Mammary epithelial cell (primary cell): Measurements from ENCODE around the gene NEO1.

Source experiments
- EZH2 ChIP-seq: IDR thresholded peaks from 2 replicates; pipeline ENCODE4 v1.6.1; 2012; ENCODE audit warnings: low read length, inconsistent platforms, borderline replicate concordance
- TF ChIP-seq, protein P1 (sequence below), 2 donors: IDR thresholded peaks in 1 of 2; conservative IDR thresholded peaks in 1 of 2; 2 replicates each; pipeline ENCODE4 v1.5.1; 2011 to 2012; ENCODE audit warnings: inconsistent platforms in 2 of 2, low read length in 2 of 2, mild to moderate bottlenecking in 2 of 2, control low read depth in 1 of 2, low read depth in 1 of 2; ENCODE audit not compliant: insufficient read depth in 1 of 2; ENCODE audit errors: extremely low read depth in 1 of 2

DNA sequence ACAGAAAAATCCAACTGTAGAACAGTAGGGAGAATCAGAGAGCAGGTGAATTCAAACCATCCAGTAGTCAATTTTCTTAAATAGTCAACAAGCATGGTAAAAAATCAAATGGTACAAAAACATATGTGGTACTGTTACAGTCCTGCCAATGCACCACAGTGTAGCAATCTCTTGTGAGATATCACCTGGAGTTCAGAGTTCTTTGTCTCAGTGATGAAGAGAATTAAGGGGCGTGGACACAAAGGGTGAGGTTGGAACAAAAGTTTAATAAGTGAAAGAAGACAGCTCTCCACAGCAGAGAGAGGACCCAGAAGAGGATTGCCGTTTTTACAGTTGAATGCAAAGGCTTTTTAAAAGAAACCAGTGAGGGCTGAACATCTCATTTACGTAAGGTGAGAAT is 113.2 kb downstream of the NEO1 start:
- TF ChIP-seq, protein P1, sequence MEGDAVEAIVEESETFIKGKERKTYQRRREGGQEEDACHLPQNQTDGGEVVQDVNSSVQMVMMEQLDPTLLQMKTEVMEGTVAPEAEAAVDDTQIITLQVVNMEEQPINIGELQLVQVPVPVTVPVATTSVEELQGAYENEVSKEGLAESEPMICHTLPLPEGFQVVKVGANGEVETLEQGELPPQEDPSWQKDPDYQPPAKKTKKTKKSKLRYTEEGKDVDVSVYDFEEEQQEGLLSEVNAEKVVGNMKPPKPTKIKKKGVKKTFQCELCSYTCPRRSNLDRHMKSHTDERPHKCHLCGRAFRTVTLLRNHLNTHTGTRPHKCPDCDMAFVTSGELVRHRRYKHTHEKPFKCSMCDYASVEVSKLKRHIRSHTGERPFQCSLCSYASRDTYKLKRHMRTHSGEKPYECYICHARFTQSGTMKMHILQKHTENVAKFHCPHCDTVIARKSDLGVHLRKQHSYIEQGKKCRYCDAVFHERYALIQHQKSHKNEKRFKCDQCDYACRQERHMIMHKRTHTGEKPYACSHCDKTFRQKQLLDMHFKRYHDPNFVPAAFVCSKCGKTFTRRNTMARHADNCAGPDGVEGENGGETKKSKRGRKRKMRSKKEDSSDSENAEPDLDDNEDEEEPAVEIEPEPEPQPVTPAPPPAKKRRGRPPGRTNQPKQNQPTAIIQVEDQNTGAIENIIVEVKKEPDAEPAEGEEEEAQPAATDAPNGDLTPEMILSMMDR (conservative IDR thresholded peaks at IDR 0.05 in 1 of 2, IDR thresholded peaks at IDR 0.05 in 1 of 2; ENCODE audit: extremely low read depth in 1 of 2, insufficient read depth in 1 of 2, low read depth in 1 of 2, low read length in 2 of 2), result no peak
- no peak for TF ChIP-seq EZH2
